ENCODE results near the gene CYP19A1.

- TF ChIP-seq POLR2A (IDR thresholded peaks at IDR 0.05; ENCODE audit: low read length) = no peak
- TF ChIP-seq GATA1 (IDR thresholded peaks at IDR 0.05; ENCODE audit: low read depth, low read length) = no peak
Observed at GRCh38 chr15:51252671-51253070, 85.7 kb downstream of the CYP19A1 start.

All from erythroblast (primary cell).